H9 (cell line): ENCODE measurements around the gene TMEM170B. TPM values are rescaled to one million over a fixed set of nuclear protein-coding genes. Genes with fewer than 3 reads are reported as not detected.

Experiments
- DNase-seq: peaks from one replicate; pipeline ENCODE4 v3.0.0-alpha.2; 2017
- H2AFZ ChIP-seq: one replicate; pipeline ENCODE4 v1.6.1; 2013; ENCODE audit warnings: mild to moderate bottlenecking, low read length, control low read depth, moderate library complexity
- H2AK5ac ChIP-seq: 2 replicates; pipeline ENCODE4 v1.6.1; 2013; ENCODE audit warnings: low read length, control low read depth, mixed read lengths; ENCODE audit not compliant: insufficient read length
- H2BK120ac ChIP-seq: one replicate; pipeline ENCODE4 v1.6.1; 2013; ENCODE audit warnings: low read depth, mild to moderate bottlenecking, low read length, control low read depth, inconsistent platforms; ENCODE audit not compliant: poor library complexity, severe bottlenecking
- H2BK12ac ChIP-seq: 2 replicates; pipeline ENCODE4 v1.6.1; 2013; ENCODE audit warnings: low read length, control low read depth, mixed read lengths, low read depth; ENCODE audit not compliant: insufficient read length
- H2BK15ac ChIP-seq: 2 replicates; pipeline ENCODE4 v1.6.1; 2013; ENCODE audit warnings: low read depth, low read length, control low read depth
- H2BK20ac ChIP-seq: one replicate; pipeline ENCODE4 v1.6.1; 2013; ENCODE audit warnings: low read depth, mild to moderate bottlenecking, low read length, control low read depth, inconsistent platforms; ENCODE audit not compliant: poor library complexity, severe bottlenecking
- H2BK5ac ChIP-seq: 2 replicates; pipeline ENCODE4 v1.6.1; 2013; ENCODE audit warnings: low read length, control low read depth, mixed read lengths; ENCODE audit not compliant: insufficient read length
- H3K14ac ChIP-seq: 2 replicates; pipeline ENCODE4 v1.6.1; 2013; ENCODE audit warnings: low read length, control low read depth; ENCODE audit not compliant: insufficient read depth
- H3K18ac ChIP-seq: 2 replicates; pipeline ENCODE4 v1.6.1; 2013; ENCODE audit warnings: low read depth, mild to moderate bottlenecking, mixed read lengths, low read length, control low read depth; ENCODE audit not compliant: insufficient read length
- H3K23ac ChIP-seq: 2 replicates; pipeline ENCODE4 v1.6.1; 2013; ENCODE audit warnings: low read length, control low read depth, mixed read lengths, low read depth; ENCODE audit not compliant: insufficient read length
- H3K23me2 ChIP-seq: 2 replicates; pipeline ENCODE4 v1.6.1; 2013; ENCODE audit warnings: low read depth, mild to moderate bottlenecking, mixed read lengths, low read length, control low read depth; ENCODE audit not compliant: insufficient read length, poor library complexity, severe bottlenecking
- H3K27ac ChIP-seq: 2 replicates; pipeline ENCODE4 v1.5.1; 2013; ENCODE audit warnings: low read length, control low read depth, mixed read lengths, low read depth; ENCODE audit not compliant: insufficient read length
- H3K27me3 ChIP-seq: 2 replicates; pipeline ENCODE4 v1.6.1; 2013; ENCODE audit warnings: low read length, control low read depth, inconsistent platforms; ENCODE audit not compliant: insufficient read depth
- H3K4ac ChIP-seq: 2 replicates; pipeline ENCODE4 v1.6.1; 2013; ENCODE audit warnings: low read depth, mild to moderate bottlenecking, control low read depth, inconsistent platforms, low read length, moderate library complexity
- H3K4me1 ChIP-seq: 2 replicates; pipeline ENCODE4 v1.6.1; 2013; ENCODE audit warnings: low read length, control low read depth, inconsistent platforms; ENCODE audit not compliant: insufficient read depth
- H3K4me2 ChIP-seq: 2 replicates; pipeline ENCODE4 v1.6.1; 2013; ENCODE audit warnings: low read length, control low read depth, mixed read lengths; ENCODE audit not compliant: insufficient read length, insufficient read depth
- H3K56ac ChIP-seq: 2 replicates; pipeline ENCODE4 v1.6.1; 2013; ENCODE audit warnings: low read depth, mild to moderate bottlenecking, mixed read lengths, low read length, control low read depth; ENCODE audit not compliant: insufficient read length
- H3K79me1 ChIP-seq: 2 replicates; pipeline ENCODE4 v1.6.1; 2013; ENCODE audit warnings: low read depth, mild to moderate bottlenecking, moderate library complexity, low read length, control low read depth, inconsistent platforms; ENCODE audit not compliant: insufficient read depth, poor library complexity, severe bottlenecking
- H3K79me2 ChIP-seq: 2 replicates; pipeline ENCODE4 v1.6.1; 2013; ENCODE audit warnings: low read length, control low read depth, inconsistent platforms; ENCODE audit not compliant: insufficient read depth
- H3K9ac ChIP-seq: 2 replicates; pipeline ENCODE4 v1.6.1; 2013; ENCODE audit warnings: low read length, control low read depth, mixed read lengths; ENCODE audit not compliant: insufficient read length; ENCODE audit errors: extremely low read depth
- H3K9me3 ChIP-seq: one replicate; pipeline ENCODE4 v1.6.1; 2013; ENCODE audit warnings: low read depth, low read length, inconsistent platforms; ENCODE audit not compliant: control insufficient read depth
- H3T11ph ChIP-seq: one replicate; pipeline ENCODE4 v1.6.1; 2013; ENCODE audit warnings: mild to moderate bottlenecking, low read length, control low read depth, inconsistent platforms
- H4K20me1 ChIP-seq: one replicate; pipeline ENCODE4 v1.6.1; 2013; ENCODE audit not compliant: control insufficient read depth, insufficient read length, insufficient read depth
- H4K5ac ChIP-seq: 2 replicates; pipeline ENCODE4 v1.6.1; 2013; ENCODE audit warnings: low read depth, mild to moderate bottlenecking, mixed read lengths, low read length, control low read depth; ENCODE audit not compliant: insufficient read length
- H4K8ac ChIP-seq: replicated peaks from 2 replicates; pipeline ENCODE4 v1.6.1; 2013; ENCODE audit warnings: low read length, control low read depth, mixed read lengths, low read depth; ENCODE audit not compliant: insufficient read length
- H4K91ac ChIP-seq: 2 replicates; pipeline ENCODE4 v1.6.1; 2013; ENCODE audit warnings: low read depth, mild to moderate bottlenecking, moderate library complexity, mixed read lengths, low read length, control low read depth; ENCODE audit not compliant: insufficient read length
- H3K27ac Mint-ChIP-seq, 3 experiments: 2 replicates in 2 of 3; 3 replicates in 1 of 3; pipeline ENCODE4 v1.8.0; 2020 to 2021; ENCODE audit warnings: mixed read lengths in 3 of 3, mild to moderate bottlenecking in 1 of 3, moderate library complexity in 1 of 3
- H3K27me3 Mint-ChIP-seq: 2 replicates; pipeline ENCODE4 v1.8.0; 2021; ENCODE audit warnings: low read depth, mild to moderate bottlenecking, moderate library complexity, mixed read lengths
- H3K36me3 Mint-ChIP-seq, 3 experiments: 2 replicates in 2 of 3; 3 replicates in 1 of 3; pipeline ENCODE4 v1.8.0; 2020 to 2021; ENCODE audit warnings: low read depth in 3 of 3, mixed read lengths in 3 of 3; ENCODE audit not compliant: insufficient read depth in 1 of 3
- H3K4me1 Mint-ChIP-seq, 2 experiments: 2 replicates each; pipeline ENCODE4 v1.8.0; 2020; ENCODE audit warnings: mixed read lengths in 2 of 2
- H3K4me3 Mint-ChIP-seq, 2 experiments: 2 replicates in 1 of 2; 3 replicates in 1 of 2; pipeline ENCODE4 v1.8.0; 2020 to 2021; ENCODE audit warnings: mild to moderate bottlenecking in 2 of 2, mixed read lengths in 2 of 2, moderate library complexity in 1 of 2
- H3K9me3 Mint-ChIP-seq, 2 experiments: 2 replicates in 1 of 2; 3 replicates in 1 of 2; pipeline ENCODE4 v1.8.0; 2020; ENCODE audit warnings: mild to moderate bottlenecking in 2 of 2, mixed read lengths in 2 of 2, moderate library complexity in 1 of 2
- CTCF ChIP-seq: fragments of 200-600 bp; sonication (generic); conservative IDR thresholded peaks from 3 replicates; pipeline ENCODE4 v1.8.0; 2021; ENCODE audit warnings: antibody characterized with exemption, mild to moderate bottlenecking
- WGBS: extraction: QIAGEN DNeasy Blood & Tissue Kit; methylation state at CpG from one replicate; pipeline ENCODE4 v1.1.7; 2013; ENCODE audit warnings: missing lambda C conversion rate, low lambda C conversion rate, mixed read lengths; ENCODE audit not compliant: insufficient read length; ENCODE audit errors: extremely low coverage; 5-methylcytosine and 5-hydroxymethylcytosine counted together
- total RNA-seq: library from RNA; stranded (reverse); gene quantifications from 2 replicates; pipeline ENCODE4 v1.2.1, GENCODE V29; 2021

Gene TMEM170B
- total RNA-seq, 1 experiment from 2014 or later = 2.9 TPM

GRCh38 chr6:11616200-11616611, 78.7 kb downstream of the TMEM170B start:
- no peak overlapping the region for H2BK15ac ChIP-seq
- Mint-ChIP-seq H3K4me3 (no peak overlapping the region), H3K27ac (peak overlapping the region in 2 of 3 experiments; percentile 53 to 67; a peak in 2 of 7 replicates), H3K27me3 (no peaks in the 10 kb centered on the region), H3K9me3 (no peaks in the 10 kb centered on the region), H3K4me1 (peaks cover 0 to 2% of the 10 kb centered on the region in 2 experiments; a peak in 1 of 4 replicates), H3K36me3 (no peaks in the 10 kb centered on the region)
- H2BK5ac ChIP-seq = no peak overlapping the region
- no peak overlapping the region for H4K91ac ChIP-seq
- H2BK12ac ChIP-seq = no peak overlapping the region
- no peak overlapping the region for H3K27ac ChIP-seq
- H2BK120ac ChIP-seq = no peak overlapping the region
- no peak for DNase-seq
- no CpG with 5 or more reads among the region's 5 CpGs for WGBS
- no peak overlapping the region for H3K14ac ChIP-seq
- no peak for TF ChIP-seq CTCF
- no peak overlapping the region for H3K23ac ChIP-seq
- H3T11ph ChIP-seq = no peak overlapping the region
- no peaks in the 10 kb centered on the region for H3K27me3 ChIP-seq
- no peak overlapping the region for H2AK5ac ChIP-seq
- no peaks in the 10 kb centered on the region for H3K4me1 ChIP-seq
- no peak overlapping the region for H4K8ac ChIP-seq
- H3K4ac ChIP-seq = no peak overlapping the region
- no peaks in the 10 kb centered on the region for H4K20me1 ChIP-seq
- H3K9me3 ChIP-seq = no peaks in the 10 kb centered on the region
- no peaks in the 10 kb centered on the region for H3K79me1 ChIP-seq
- H4K5ac ChIP-seq = no peak overlapping the region
- H3K79me2 ChIP-seq = no peaks in the 10 kb centered on the region
- H2AFZ ChIP-seq = no peak overlapping the region
- H3K18ac ChIP-seq = no peak overlapping the region
- H2BK20ac ChIP-seq = no peak overlapping the region
- H3K4me2 ChIP-seq = no peak overlapping the region
- no peak overlapping the region for H3K56ac ChIP-seq
- H3K23me2 ChIP-seq = no peaks in the 10 kb centered on the region
- no peak overlapping the region for H3K9ac ChIP-seq
